NCI-H187 (cell line): Measurements from ENCODE around the gene TANC1.

Source experiments
- DNase-seq, 2 experiments: peaks; one replicate each; lab custom pipeline; 2025; lab: John Stamatoyannopoulos, UW

The TANC1 gene

DNA sequence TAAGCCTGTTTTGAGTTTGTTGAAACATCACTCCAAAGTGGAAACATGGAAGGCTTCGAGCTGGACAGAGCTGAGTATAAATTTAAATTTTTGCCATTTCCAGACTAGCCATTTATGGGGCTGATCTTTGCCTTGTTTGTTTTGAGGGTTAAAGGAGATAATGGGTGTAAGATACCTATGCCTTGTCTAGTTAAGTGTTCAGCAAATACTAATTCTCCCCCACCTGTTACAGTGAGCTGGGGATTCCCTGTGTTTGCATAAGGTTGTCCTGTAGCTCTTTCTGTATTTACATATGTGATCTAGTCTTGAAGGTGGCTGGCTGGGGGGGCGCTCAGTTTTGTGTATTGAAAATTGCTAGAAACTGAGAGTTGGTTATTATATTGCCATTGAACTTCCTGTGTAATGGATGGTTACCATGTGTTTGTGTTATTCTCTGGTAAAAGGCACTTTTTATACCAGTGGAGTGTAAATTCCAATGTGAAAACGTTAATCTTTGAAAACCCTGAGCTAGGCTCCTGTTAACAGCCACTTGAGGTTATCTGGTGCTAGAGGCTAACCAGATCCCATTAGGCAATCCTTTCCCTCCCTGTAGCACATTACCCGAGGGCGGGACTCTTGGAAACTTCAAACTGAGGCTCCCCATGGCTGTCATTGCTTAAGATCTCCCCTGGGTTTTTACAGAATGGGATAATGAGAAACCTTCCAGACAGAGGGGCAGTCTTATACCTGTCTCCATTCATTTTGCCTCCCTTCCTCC, 26.7 kb downstream of the TANC1 start:
- DNase-seq: peak; percentile 31 to 47

DNA sequence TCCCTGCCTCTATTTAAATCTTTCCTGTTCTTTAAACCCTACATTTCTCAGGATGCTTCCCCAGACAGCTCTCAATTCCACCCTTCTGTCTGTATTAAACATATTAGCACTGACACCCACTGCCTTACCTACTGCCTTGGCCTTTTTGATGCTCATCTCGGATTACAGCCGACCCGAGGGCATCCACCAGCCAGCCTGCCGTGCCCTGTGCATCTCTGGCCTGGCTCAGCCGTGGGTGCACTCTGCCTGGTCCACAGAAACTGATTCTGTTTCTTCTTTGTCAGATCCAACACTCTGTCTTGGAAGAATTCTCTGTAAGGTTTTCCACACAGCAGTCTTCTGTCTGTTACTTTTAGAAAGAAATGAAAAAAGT, 27.2 kb downstream of the TANC1 start:
- DNase-seq: no peak

DNA sequence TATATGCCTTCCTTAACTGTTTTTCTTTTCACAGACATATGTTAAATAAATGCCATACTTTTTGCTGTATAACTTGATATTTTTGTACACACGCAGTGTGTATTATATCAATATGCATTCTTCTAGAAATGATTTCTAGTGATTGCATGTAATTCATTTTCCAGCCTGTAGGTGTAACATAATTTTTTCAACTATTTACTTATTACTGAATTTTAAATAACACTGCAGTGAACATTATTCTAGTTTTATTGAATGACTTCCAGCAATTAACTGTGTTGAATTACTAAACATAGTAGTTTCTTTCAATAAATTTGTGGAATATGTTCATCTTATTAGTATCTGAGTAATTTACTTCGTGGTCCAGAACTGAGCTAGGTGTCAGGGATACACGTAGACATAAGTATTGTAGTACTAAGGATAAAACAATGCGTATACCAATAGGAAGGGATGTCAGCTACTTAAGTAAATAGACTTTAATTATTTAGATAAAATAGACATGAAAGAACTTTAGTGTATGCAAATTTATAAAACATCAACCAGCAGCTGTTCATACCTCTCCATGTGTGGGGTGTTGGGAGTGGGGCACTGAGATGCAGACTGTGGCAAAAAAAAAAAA, 28.0 kb downstream of the TANC1 start:
- no peak for DNase-seq

DNA sequence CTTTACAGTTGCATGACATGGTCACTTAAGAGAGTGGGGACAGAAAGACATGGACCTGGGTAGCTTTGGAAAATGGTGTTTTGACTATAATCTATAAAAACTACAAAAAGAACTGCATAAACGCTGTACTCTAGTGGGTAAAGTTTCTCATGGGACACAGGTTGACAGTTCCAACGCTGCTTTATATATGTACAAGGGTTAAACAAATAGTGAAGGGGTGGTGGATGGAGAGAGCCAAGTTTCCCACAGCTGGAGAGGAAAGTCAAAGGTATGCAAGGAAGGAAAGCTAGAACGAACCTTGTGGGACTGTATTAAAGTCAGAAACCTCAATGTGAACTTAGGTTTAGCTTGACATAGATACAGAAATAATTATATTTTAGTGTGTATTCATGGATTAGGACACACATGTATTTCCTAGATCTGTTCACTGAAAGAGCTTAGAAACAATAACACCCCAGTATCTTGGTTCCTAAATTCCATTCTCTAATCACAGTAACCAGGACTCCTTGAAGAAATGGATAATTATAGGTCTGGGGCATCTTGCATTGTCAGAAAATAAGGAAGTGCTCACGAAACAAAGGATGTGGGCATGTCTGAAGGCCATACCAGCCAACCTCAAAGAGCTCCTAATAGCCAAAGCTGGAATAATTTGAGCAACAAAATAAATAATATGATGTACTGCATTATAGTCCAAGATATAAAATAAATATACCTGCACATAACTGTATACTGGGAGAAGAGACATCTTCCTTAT, 28.8 kb downstream of the TANC1 start:
- DNase-seq: no peak

DNA sequence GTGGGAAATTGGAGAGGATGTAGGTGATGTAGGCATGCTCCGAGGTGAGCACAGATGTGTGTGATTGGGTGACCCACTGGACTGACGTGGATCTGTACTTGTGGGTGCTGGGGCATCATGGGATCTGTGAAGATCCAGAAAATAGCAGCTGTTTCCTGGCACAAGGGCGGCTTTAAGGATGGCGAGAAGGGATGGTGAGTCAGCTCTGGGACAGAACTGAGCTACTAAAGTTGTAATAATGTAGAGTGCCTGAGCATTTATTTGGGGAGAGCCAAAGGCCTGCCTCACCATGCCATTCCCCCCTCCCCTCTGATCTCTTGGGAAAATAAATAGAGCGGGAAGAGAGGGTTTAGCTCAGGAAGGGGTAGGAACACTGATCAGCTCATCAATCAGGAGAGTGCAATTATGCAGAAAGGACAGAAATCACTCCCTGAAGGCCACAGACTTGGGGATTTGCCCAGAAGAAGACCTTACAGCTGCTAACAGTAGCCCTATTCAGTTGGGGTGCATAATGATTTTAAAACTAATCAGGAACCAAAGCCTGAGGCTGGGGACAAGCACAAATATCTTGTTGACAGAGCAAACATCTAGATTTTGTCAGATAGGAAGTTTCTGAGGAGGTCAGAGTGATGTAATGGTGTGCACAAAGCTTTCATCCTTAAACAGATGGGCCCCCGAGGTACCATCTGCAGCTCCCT, 30.3 kb downstream of the TANC1 start:
- DNase-seq: no peak

DNA sequence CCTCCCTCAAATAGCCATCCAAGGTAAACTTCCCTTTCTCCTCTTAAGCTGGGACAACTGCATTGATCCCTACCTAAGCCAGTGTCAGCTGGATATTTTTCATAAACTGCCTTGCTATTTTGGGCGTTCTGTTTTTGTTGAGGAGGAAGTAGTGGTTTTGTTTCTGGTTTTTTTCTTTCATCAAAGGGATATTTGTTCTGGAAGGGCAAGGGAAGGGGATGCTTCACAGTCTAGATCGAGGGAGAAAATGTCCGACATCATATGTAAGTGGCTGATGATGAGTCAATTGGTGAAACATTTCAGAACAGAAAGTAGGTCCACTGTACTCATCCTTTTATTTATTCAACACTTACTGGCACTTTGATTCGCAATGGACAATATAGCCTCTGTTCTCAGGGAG, 31.0 kb downstream of the TANC1 start:
- DNase-seq: no peak

DNA sequence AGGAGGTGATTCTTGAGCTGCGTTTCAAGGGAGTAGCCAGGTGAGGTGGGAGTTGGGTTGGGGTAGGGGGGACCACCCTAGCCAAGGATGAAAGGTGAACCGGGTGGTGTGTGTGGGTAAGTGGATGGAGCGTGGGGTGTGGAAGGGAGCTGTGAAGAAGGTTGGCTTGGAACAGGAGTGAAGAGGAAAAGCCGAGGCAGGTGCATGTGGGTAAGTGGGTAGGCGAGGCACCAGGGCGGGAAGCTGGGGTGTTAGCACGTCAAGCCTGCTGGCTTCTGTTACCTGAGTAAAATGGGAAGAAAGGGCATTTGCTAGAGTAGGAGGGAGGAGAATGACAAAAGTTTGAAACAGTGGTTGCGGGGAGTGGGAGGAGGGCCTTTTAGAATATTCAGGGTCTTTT, 31.6 kb downstream of the TANC1 start:
- DNase-seq: no peak

DNA sequence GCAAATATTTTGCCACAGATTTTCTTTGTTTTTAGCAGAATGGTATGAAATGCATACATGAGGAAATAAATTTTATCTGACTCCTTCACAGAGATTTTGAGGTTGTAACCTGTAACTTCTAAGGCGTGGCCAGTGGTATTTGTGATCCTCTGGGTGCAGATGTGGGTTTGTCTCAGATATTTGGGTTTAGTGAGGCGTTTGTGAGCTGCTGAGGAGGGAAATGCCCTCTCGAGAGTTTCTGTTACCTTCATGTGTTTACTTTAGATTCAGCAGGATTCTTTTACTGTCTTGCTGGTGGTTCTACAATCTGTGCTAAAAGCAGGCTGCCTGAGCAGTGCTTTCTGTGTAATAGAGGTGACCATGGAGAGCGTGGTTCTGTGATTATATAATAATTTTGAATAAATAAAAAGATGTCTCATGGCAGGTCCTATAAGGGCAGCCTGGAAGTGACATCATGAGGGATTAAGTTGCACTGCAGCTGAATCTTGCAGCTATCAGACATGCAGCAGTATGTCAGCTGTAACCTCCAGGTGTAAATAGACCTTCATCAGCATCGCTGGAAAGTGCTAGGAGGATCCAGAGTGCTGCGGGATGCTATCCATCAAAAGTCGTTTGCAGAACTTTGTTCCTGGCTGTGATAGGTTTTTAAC, 34.1 kb downstream of the TANC1 start:
- no peak for DNase-seq

DNA sequence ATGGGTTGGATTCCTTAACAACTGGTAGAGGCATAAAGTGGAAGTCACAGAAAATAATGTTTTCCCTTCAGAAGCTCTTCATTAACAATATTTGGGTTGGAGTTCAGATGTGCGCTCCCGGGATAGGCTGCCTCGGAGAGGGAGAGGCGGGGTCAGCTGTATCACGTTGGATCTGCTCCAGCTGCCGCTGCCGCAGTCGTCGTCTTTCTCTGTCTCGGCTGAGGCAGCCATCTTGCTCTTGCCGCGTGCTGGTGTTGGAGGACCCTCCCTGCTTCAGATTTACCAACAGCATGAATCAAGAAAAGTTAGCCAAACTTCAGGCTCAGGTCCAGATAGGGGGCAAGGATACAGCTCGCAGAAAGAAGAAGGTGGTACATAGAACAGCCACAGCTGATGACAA, 35.1 kb downstream of the TANC1 start:
- DNase-seq: no peak

DNA sequence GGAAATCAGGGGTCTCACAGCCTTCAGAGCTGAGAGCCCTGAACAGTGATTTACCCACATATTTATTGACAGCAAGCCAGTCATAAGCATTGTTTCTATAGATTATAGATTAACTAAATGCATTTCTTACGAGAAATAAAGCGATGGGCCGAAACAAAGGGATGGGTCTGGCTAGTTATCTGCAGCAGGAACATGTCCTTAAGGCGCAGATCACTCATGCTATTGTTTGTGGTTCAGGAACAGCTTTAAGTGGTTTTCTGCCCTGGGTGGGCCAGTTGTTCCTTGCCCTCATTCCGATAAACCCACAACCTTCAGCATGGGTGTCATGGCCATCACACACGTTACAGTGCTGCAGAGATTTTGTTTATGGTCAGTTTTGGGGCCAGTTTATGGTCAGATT, 36.4 kb downstream of the TANC1 start:
- DNase-seq: no peak

DNA sequence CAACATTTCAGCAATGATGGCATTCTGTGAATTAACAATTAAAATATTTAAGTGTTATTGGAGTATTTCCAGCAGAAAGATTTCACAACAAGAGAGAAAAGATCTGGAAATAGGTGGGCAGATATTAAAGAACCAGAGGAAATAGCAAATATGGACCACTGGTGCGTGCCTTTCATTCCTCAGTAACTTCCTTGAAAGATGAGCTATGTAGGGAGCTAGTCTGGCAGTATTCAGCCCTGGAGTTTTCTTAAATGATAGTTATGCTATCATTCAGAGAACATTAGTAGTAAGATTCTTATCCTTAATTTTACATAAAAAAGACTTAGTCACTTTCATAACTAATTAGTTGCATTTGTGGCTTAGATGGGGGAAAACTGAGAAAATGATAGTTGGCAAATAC, 41.5 kb downstream of the TANC1 start:
- no peak for DNase-seq

DNA sequence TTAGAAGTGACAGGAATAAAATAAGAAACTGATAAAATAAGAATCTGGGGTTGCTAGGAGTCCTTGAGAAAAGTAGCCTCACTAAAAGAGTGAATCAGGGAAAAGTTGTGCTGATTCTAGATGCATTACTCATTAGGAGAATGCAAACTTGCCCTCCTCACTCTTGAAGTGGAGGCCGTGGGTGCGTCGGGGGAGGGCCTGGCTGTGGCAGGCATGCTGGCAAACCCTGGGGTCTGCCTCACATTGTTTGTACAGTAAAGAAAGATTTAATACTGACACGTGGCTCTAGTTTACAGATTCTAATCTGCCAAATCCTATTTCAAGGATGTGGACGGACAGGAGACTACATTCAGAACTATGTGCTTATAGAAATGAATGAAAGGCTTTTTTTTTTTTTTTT, 41.9 kb downstream of the TANC1 start:
- no peak for DNase-seq

DNA sequence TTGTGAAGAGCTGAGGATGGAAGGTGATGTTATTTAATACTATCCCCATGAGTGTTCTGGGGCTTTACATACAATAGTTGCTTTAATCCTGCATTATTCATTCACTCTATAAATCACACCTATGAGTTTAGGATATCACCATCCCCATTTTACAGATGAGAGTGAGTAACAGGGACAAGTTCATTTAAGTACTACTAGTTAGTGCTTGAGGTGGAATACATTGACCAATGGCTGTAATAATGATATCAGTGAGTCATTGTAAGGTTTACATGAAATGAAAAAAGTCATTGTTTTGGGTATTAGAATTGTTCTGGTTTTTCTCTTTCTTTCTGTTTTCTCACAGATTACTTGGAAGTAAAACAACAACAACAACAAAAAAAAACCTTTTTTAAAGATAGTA, 42.5 kb downstream of the TANC1 start:
- no peak for DNase-seq

DNA sequence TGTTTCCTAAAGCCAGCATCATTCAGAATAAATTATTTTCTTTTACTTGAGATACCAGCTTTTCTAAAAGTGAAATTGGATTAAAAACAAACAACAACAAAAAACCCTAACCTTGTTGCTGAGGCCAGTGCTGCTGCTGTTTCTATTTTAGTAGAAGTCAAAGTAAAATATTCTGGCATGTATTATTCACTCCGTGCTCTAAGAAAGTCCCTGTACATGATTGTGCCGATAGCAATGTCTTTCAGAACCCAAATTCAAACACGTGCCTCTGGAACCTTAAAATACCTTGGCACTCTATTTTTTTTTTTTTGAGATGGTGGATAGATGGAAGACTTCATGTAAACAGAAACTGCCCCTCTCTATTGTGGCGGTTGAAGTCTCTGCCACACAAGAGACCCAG, 43.7 kb downstream of the TANC1 start:
- DNase-seq: no peak

DNA sequence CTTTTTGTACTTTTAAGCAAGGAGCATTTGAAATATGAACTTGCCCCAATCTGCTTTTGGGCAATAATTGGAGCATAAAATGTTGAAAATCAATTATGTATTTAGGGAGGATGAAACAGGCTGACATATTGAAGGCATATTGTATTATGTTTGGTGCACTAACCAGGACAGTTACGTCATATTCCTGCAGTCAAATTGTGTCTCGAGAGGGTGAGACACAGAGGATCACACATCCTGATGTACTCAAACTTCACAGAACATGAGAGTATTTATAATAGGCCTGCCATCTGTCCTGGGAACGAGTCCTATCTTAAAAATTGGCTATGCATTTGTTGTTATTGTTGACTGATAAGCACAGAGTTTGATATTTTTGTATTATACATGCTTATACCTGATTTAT, 44.7 kb downstream of the TANC1 start:
- no peak for DNase-seq

DNA sequence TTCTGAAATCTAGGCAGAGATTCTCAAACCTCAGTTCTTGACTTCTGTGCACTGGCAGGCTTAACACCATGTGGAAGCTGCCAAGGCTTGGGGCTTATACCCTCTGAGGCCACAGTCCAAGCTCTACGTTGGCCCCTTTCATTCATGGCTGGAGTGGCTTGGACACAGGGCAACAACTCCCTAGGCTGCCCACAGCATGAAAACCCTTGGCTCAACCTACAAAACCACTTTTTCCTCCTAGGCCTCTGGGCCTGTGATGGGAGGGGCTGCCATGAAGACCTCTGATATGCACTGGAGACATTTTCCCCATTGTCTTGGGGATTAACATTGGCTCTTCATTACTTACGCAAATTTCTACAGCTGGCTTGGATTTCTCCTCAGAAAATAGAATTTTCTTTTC, 46.7 kb downstream of the TANC1 start:
- no peak for DNase-seq

DNA sequence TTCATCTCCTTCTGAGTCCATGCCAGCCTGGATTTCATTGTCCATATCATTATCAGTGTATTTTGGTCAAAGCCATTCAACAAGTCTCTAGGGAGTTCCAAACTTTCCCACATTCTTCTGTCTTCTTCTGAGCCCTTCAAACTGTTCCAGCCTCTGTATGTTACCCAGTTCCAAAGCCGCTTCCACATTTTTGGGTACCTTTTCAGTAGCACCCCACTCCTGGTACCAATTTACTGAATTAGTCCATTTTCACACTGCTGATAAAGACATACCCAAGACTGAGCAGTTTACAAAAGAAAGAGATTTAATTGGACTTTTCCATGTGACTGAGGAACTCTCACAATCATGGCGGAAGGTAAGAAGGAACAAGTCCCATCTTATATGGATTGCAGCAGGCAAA, 47.4 kb downstream of the TANC1 start:
- DNase-seq: no peak

DNA sequence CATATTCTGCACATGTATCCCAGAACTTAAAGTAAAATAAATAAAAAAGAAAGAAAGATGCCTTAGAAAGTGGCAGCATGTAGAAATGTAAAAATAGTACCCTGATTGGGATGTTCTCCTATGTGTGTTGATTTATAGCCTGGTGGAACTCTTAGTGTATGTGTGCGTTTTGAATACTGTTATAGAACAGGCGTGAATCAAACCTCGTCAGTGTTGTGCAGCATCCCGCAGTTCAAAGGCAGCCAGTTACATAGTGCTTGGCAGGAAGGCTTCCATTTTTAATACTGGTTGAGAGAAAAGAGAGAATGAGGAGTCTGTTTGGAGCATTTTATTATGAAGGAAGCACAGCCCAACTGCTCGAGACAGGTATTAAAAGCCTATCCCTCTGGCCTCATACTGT, 49.4 kb downstream of the TANC1 start:
- no peak for DNase-seq

DNA sequence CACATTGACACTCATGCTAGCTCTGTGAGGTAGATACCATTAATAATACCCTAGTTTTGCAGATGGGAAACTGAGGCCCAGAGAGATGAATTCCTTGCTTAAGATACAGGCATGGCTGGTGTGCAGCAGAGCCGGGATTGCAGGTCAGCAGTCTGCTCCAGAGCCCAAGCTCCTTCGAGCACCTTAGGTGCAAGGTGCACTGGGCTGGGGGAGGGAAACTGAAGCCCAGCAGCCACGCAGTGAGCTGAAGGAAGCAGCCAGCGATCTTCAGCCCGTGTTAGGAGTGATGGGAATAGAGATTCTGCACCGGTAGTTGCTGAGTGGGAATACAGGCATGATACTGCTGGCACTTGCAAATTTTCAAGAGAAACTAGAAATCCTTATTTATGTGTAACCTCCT, 50.6 kb downstream of the TANC1 start:
- no peak for DNase-seq

DNA sequence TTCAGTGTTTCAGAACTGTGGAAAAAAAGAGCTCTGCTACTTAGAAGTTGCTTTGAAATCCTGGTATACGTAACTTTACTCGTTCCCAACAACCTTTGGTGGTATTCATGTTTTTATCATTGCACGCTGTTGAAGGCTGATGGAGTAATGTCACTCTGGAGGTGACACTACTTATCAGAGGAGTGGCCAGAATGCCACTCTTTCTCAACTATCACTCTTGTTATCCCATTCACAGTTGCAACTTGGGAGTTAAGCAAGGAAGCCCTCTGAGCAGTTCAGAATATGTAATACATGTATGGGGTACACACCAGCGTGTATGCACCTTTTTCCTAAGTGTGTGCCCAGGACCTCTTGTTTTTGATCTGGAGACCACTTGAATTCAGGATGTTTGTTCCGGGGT, 53.6 kb downstream of the TANC1 start:
- no peak for DNase-seq

DNA sequence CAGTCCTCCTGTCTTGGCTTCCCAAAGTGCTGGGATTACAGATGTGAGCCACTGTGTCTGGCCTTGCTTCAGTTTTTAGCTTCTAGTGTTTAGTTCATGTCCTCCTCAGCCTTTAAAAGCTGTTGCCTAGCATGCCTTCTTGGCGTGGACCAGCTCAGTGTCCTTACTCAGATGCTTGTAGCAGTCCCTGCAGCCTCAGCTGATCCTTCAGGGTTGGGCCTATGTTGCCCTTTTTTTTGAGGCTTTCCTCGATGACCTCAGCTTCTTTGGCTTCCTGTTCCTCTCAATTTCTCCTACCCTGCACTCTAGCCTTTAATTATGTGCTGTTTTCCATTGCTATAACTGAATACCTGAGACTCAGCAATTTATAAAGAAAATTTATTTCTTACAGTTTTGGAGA, 57.7 kb downstream of the TANC1 start:
- DNase-seq: no peak

DNA sequence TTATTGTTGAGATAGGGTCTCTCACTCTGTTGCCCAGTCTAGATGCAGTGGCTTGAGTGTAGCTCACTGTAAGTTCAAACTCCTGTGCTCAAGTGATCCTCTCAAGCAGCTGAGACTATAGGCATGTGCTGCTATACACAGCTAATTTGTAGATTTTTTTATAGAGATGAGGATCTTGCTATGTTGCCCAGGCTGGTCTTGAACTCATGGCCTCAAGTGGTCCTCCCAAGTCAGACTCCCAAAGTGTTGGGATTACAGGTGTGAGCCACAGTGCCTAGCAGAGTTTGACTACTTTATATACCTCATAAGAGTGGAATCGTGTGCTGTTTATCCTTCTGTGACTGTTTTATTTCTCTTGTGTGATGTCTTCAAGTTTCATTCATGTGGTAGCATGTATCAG, 60.3 kb downstream of the TANC1 start:
- no peak for DNase-seq
